ENCODE data around the gene UPB1.
A peak's percentile ranks its signal among the peaks of the same experiment; 100 is the strongest.
"Not testable (repeated sequence)": the region's sequence is repeated elsewhere in the genome, so short reads cannot be mapped to it uniquely, and the experiment has no call there.

UPB1 gene

GRCh38 chr22:24482575-24482974 lies 12.6 kb upstream of the UPB1 start:
- DNase-seq = no peak

- DNase-seq = no peak
These were observed 12.1 kb upstream of the UPB1 start for GRCh38 chr22:24482998-24483397.

DNA sequence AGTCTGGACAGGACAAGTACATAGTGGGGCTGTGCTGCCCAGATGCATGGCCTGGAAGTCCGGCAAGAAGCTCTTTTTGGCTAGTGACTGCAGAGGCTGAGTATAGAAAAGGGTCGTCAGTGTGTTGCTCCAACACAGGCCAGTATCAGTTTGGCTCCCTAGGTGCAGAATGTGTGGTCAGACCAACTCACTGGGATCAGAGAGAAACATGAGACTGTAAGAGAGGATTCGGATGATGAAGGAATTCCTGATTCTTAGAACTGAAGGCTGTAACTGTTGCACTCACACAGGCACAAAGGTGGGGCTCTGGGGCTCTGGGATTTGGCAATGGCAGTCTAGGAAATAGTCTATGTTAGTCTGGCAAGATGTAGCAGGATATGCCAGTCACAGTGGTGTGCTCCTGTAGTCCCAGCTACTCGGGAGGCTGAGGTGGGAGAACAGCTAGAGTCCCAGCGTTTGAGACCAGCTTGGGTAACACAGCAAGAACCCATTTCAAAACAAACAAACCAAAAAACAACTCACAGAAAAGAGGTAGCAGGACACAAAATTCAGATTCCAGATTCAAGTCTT lies 11.1 kb upstream of the UPB1 start:
- no peak for DNase-seq

- no peak for DNase-seq
These were observed 10.0 kb upstream of the UPB1 start for GRCh38 chr22:24485170-24485569.

DNA sequence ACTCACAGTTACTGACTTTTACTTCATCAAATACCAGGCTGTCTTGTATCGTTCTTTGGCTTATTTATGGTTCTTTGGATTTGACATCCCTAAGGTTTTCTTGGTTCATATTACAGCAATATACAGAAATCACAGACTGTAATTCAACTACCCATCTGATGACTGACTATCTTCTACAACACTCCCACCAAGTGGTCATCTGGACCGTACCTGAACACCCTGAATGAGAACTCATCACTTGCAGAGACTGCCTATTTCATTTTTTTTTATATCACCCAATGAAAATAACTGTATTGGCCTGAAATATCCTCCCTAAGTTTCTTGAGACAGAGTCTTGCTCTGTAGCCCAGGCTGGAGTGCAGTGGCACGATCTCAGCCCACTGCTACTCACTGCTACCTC lies 9.5 kb upstream of the UPB1 start:
- DNase-seq = no peak

DNA sequence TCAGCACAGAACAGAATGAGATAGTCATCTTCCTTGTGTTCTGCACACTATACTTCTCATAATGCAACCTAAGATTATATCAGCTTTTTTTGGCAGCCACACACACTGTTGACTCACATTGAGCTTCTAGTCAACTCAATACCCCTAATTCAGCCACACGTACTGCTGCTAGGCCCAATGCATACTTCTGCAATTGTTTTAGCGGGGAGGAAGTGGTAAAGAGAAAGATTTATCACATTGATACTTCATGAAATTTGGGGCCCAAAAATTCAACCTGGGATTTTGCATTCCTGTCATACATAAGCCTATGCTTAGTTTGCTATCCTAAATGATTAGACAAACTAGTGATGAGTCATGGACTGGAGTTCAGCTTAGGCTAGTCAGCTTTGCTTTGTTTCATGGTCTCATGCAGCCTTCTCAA lies 8.6 kb upstream of the UPB1 start:
- DNase-seq = peak; percentile 5

- DNase-seq = no peak
These were observed 6.1 kb upstream of the UPB1 start for GRCh38 chr22:24489011-24489410.

GRCh38 chr22:24489434-24489833 lies 5.7 kb upstream of the UPB1 start:
- not testable (repeated sequence) for DNase-seq

DNA sequence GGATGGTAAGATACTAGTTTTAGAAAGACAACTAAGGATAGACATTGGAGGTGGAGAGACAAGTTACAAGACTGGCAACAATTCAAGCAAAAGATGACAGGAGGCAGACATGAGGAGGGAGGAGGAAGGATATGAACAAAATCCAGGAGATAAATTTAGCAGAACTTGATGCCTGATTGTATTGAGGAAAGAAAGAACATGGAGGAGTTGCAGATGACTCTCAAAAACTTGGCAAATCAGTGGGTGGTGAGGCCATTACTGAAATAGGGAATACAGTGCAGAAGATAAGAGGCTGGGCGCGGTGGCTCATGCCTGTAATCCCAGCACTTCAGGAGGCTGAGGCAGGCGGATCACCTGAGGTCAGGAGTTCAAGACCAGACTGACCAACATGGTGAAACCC lies 2.7 kb upstream of the UPB1 start:
- DNase-seq = no peak

DNA sequence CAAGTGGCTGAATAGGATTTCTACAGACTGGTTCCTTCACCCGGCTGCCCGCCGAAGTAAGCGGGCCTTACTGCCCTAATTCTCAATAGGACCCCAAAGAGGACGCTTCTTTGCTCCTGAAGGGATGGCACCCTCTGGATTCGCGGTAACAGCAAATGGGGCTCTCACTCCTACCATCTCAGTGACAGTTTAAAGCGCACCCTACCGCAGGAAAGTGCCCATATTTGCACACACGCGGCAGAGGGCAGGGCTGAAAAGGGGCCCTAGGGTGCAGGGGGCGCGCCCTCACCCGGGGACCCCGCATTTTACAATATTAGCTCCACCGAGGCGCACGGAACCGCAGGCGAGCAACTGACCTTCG lies 985 bp upstream of the UPB1 start:
- no peak for DNase-seq

GRCh38 chr22:24495365-24495675 lies 188 bp downstream of the UPB1 start:
- DNase-seq = no peak

GRCh38 chr22:24496234-24496633 lies 1.1 kb downstream of the UPB1 start:
- DNase-seq = no peak

- DNase-seq = no peak
These were observed 1.5 kb downstream of the UPB1 start for GRCh38 chr22:24496661-24497060.

DNA sequence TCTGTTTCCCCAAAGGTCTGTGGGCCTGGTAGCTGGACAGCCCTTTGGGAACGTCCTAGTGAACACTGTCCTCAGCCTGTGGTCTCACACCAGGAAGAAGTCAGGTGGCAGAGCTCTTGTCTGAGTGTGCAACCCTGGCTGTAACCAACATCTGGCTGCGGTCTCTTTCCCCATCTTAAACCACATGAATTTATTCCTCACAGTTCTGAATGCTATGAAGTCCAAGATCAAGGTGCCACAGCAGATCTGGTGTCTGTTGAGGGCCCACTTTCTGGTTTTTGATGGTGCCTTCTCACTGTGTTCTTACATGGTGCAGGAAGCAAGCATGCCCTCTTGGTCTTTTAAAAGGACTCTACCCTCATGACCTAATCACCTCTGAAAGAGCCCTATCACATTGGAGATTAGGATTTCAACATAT lies 2.7 kb downstream of the UPB1 start:
- no peak for DNase-seq

- DNase-seq = no peak
These were observed 3.7 kb downstream of the UPB1 start for GRCh38 chr22:24498824-24499223.

GRCh38 chr22:24499706-24500276 lies 4.7 kb downstream of the UPB1 start:
- DNase-seq = no peak

GRCh38 chr22:24500277-24500820 lies 5.2 kb downstream of the UPB1 start:
- DNase-seq = no peak

GRCh38 chr22:24501301-24502005 lies 6.3 kb downstream of the UPB1 start:
- DNase-seq = no peak

DNA sequence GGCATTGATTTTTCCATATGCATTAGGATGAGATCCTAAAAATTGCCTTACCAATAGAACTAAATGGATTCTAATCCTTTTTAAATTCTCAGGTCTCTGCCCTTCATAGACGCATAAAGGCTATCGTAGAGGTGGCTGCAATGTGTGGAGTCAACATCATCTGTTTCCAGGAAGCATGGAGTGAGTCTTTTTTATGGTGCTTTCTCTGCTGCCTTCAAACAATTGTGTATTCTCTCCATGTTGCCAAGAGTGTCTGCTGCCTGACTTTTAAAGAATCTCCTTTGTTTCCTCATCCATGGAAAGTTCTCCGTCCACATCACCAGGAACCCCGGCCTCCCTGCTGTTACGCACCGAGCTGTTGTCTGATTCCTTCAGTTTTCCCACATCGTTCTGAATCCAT lies 6.9 kb downstream of the UPB1 start:
- no peak for DNase-seq

- DNase-seq = no peak
These were observed 7.4 kb downstream of the UPB1 start for GRCh38 chr22:24502541-24502940.

DNA sequence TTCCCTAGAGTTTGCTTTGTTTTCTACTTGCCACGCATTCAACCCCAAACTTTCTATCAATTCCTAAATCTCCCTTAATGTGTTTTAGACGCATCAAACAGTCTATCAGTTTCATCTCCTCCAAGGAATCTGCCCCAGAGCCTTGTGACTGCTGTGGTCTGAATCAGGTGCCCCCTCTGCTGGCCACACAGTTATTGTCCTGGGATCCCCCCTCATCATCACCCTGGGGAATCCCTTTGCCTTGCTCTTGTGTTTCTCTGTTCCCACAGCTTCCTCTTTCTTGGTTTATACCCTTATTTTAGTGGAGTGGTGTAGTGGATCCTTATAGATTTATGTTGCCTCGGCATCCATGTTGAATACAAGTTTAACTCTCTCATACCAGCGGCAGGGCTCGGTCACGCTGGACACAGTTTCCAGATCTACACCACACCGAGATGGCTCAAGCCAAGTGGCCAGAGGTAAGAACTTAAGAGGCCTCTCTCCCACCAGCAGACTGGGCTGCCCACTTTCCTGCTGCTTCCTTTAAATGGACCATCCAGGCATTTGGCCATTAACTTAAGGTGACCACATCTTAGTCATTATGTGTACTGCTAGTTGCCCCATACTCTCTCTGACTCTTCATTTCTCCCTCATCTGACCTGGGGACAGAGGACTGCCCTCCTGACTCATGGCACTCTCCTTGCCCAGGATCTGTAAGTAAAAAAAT lies 8.2 kb downstream of the UPB1 start:
- DNase-seq = peak; percentile 25

DNA sequence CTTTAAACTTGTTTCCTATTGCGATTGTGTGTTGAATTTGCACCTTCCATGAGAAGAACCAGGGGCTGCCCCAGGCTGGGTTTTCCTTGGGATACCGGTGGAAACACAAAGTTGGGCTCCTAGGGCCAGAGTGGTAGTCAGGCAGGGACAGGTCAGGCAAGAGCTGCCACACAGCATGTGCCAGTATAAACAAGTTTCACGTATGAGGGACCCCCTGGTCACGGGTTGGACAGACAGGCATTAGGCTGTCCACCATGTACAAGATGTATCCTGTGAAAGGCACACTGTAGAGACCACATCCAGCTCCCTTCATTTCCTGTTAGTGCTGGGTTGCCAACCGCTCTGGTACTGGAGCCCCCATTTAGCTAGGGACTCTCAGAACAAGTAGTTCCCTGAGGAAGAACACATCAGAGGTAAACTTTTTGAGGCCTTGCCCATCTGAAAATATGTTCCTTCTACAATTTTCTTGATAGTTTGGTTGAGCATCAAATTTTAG lies 8.8 kb downstream of the UPB1 start:
- no peak for DNase-seq

GRCh38 chr22:24504540-24504939 lies 9.4 kb downstream of the UPB1 start:
- no peak for DNase-seq
